Measurements from ENCODE around the gene ZNF608. TPM values are rescaled to one million over a fixed set of nuclear protein-coding genes. Genes with fewer than 3 reads are reported as not detected.

The ZNF608 gene
- total RNA-seq, 1 experiment from 2014 or later: 1.9 TPM

GRCh38 chr5:124755041-124755440, 8.6 kb upstream of the ZNF608 start:
- H3K36me3 ChIP-seq (ENCODE audit: insufficient read depth, low read length, poor library complexity, severe bottlenecking): no peaks in the 10 kb centered on the region
- no peak for DNase-seq (ENCODE audit: low spot score)
- no peaks in the 10 kb centered on the region for H3K27me3 ChIP-seq (replicated peaks; ENCODE audit: insufficient read depth, low read depth, low read length, poor library complexity)
- no peaks in the 10 kb centered on the region for H3K9me3 ChIP-seq (ENCODE audit: low read depth, low read length, poor library complexity, severe bottlenecking)
- TF ChIP-seq EZH2 (IDR thresholded peaks at IDR 0.05; ENCODE audit: borderline replicate concordance, low read depth, low read length, poor library complexity, severe bottlenecking) (no peak), CTCF (conservative IDR thresholded peaks at IDR 0.05; ENCODE audit: low read depth, low read length) (no peak)
- no peaks in the 10 kb centered on the region for H3K4me1 ChIP-seq (ENCODE audit: insufficient read depth, low read length, poor library complexity, severe bottlenecking)
- ChIA-PET POLR2A (ENCODE audit: low non-redundant PET) (no interaction called here), CTCF (no interaction called here)
- H3K4me3 ChIP-seq (ENCODE audit: low read depth, low read length, poor library complexity, severe bottlenecking): no peak overlapping the region
- intact Hi-C loops (cut with micrococcal nuclease; ENCODE audit: unreplicated experiment): no loop called here
- BruUV-seq (replicated peaks): no TSS peak
- H3K27ac ChIP-seq (ENCODE audit: low read depth, low read length, poor library complexity, severe bottlenecking): no peak overlapping the region

- intact Hi-C loops (cut with micrococcal nuclease; ENCODE audit: unreplicated experiment): no loop called here
- Histone ChIP-seq H3K4me1 (ENCODE audit: insufficient read depth, low read length, poor library complexity, severe bottlenecking) (no peaks in the 10 kb centered on the region), H3K36me3 (ENCODE audit: insufficient read depth, low read length, poor library complexity, severe bottlenecking) (no peaks in the 10 kb centered on the region), H3K9me3 (ENCODE audit: low read depth, low read length, poor library complexity, severe bottlenecking) (no peaks in the 10 kb centered on the region), H3K27me3 (replicated peaks; ENCODE audit: insufficient read depth, low read depth, low read length, poor library complexity) (no peaks in the 10 kb centered on the region), H3K27ac (ENCODE audit: low read depth, low read length, poor library complexity, severe bottlenecking) (no peak overlapping the region), H3K4me3 (ENCODE audit: low read depth, low read length, poor library complexity, severe bottlenecking) (no peak overlapping the region)
- no peak for DNase-seq (ENCODE audit: low spot score)
- CTCF ChIA-PET: no interaction called here
- POLR2A ChIA-PET (ENCODE audit: low non-redundant PET): no interaction called here
- BruUV-seq (replicated peaks): no TSS peak
- TF ChIP-seq EZH2 (IDR thresholded peaks at IDR 0.05; ENCODE audit: borderline replicate concordance, low read depth, low read length, poor library complexity, severe bottlenecking) (no peak), CTCF (conservative IDR thresholded peaks at IDR 0.05; ENCODE audit: low read depth, low read length) (no peak)
These were observed 7.9 kb upstream of the ZNF608 start for GRCh38 chr5:124754206-124754927.

- no peak overlapping the region for H3K4me3 ChIP-seq (ENCODE audit: low read depth, low read length, poor library complexity, severe bottlenecking)
- no peaks in the 10 kb centered on the region for H3K4me1 ChIP-seq (ENCODE audit: insufficient read depth, low read length, poor library complexity, severe bottlenecking)
- intact Hi-C loops (cut with micrococcal nuclease; ENCODE audit: unreplicated experiment): no loop called here
- no TSS peak for BruUV-seq (replicated peaks)
- no peaks in the 10 kb centered on the region for H3K27me3 ChIP-seq (replicated peaks; ENCODE audit: insufficient read depth, low read depth, low read length, poor library complexity)
- H3K9me3 ChIP-seq (ENCODE audit: low read depth, low read length, poor library complexity, severe bottlenecking): no peaks in the 10 kb centered on the region
- H3K36me3 ChIP-seq (ENCODE audit: insufficient read depth, low read length, poor library complexity, severe bottlenecking): no peaks in the 10 kb centered on the region
- H3K27ac ChIP-seq (ENCODE audit: low read depth, low read length, poor library complexity, severe bottlenecking): no peak overlapping the region
- ChIA-PET CTCF (no interaction called here), POLR2A (ENCODE audit: low non-redundant PET) (no interaction called here)
- TF ChIP-seq CTCF (conservative IDR thresholded peaks at IDR 0.05; ENCODE audit: low read depth, low read length): no peak
- TF ChIP-seq EZH2 (IDR thresholded peaks at IDR 0.05; ENCODE audit: borderline replicate concordance, low read depth, low read length, poor library complexity, severe bottlenecking): no peak
- no peak for DNase-seq (ENCODE audit: low spot score)
These were observed 6.6 kb upstream of the ZNF608 start for GRCh38 chr5:124752854-124753720.

Measured in A673 (cell line).